Endothelial cell of umbilical vein (primary cell): Measurements from ENCODE around the gene SEC14L6. TPM values are rescaled to one million over a fixed set of nuclear protein-coding genes. Genes with fewer than 3 reads are reported as not detected.

ENCODE experiments used
- BruUV-seq: library from RNA; stranded (reverse); fragments of 400-500 nt; replicated peaks from 2 replicates; lab custom pipeline; 2021; lab: Mats Ljungman, UMichigan
- CTCF ChIA-PET: fragments of 300-600, 350-600 bp; sonication (Branson Sonifier 250); formaldehyde crosslinking; loops from one replicate; lab custom pipeline; 2021; ENCODE audit warnings: antibody characterized with exemption, inconsistent platforms; lab: Charles Lee
- POLR2A ChIA-PET: fragments of 300-600, 350-600 bp; sonication (Branson Sonifier 250); formaldehyde crosslinking; loops from one replicate; lab custom pipeline; 2021; ENCODE audit warnings: antibody characterized with exemption, inconsistent platforms; lab: Charles Lee
- DNase-seq: peaks from one replicate; pipeline ENCODE4 v3.0.0-alpha.2; 2011; ENCODE audit warnings: low read depth, low spot score
- FAIRE-seq: peaks from 2 replicates; lab custom pipeline; 2011; peaks lifted over from hg19 to GRCh38; lab: Jason Lieb, UNC
- H2AFZ ChIP-seq: 2 replicates; pipeline ENCODE4 v1.6.0; 2012; ENCODE audit warnings: low read depth, low read length, control low read depth, inconsistent platforms
- H3K27ac ChIP-seq: 2 replicates; pipeline ENCODE4 v1.5.1; 2011; ENCODE audit warnings: low read depth, mild to moderate bottlenecking, control low read depth, low read length, moderate library complexity; ENCODE audit not compliant: insufficient read depth
- H3K27me3 ChIP-seq, 2 experiments: 2 replicates each; pipeline versions ENCODE4 v1.6.0 to v1.6.1; 2011; ENCODE audit warnings: low read length in 2 of 2, mixed read lengths in 1 of 2; ENCODE audit not compliant: control insufficient read depth in 2 of 2, insufficient read depth in 2 of 2
- H3K36me3 ChIP-seq, 2 experiments: 2 replicates in 1 of 2; 3 replicates in 1 of 2; pipeline ENCODE4 v1.5.1; 2011; ENCODE audit warnings: low read length in 2 of 2, mild to moderate bottlenecking in 1 of 2, moderate library complexity in 1 of 2; ENCODE audit not compliant: control insufficient read depth in 2 of 2, insufficient read depth in 2 of 2; ENCODE audit errors: extremely low read depth in 1 of 2
- H3K4me1 ChIP-seq: 3 replicates; pipeline ENCODE4 v1.5.1; 2011; ENCODE audit warnings: mild to moderate bottlenecking, low read length; ENCODE audit not compliant: control insufficient read depth, insufficient read depth; ENCODE audit errors: extremely low read depth
- H3K4me2 ChIP-seq: 2 replicates; pipeline ENCODE4 v1.6.1; 2011; ENCODE audit warnings: low read length, control low read depth, mixed read lengths; ENCODE audit not compliant: insufficient read depth
- H3K4me3 ChIP-seq, 3 experiments: fragments of 200-600 bp in 1 of 3; sonication (generic), shearing (Covaris generic) in 1 of 3; replicated peaks in 1 of 3; 2 replicates each; pipeline ENCODE4 v1.5.1; 2011 to 2016; ENCODE audit warnings: control low read depth in 3 of 3, low read length in 3 of 3, mild to moderate bottlenecking in 2 of 3, inconsistent platforms in 1 of 3, low read depth in 1 of 3, moderate library complexity in 1 of 3; ENCODE audit not compliant: insufficient read depth in 1 of 3
- H3K79me2 ChIP-seq: 2 replicates; pipeline ENCODE4 v1.6.0; 2012; ENCODE audit warnings: low read length, inconsistent platforms; ENCODE audit not compliant: control insufficient read depth, insufficient read depth
- H3K9ac ChIP-seq: replicated peaks from 2 replicates; pipeline ENCODE3; 2011; ENCODE audit warnings: low read length, control low read depth; ENCODE audit not compliant: insufficient read depth; ENCODE audit errors: extremely low read depth
- H3K9me1 ChIP-seq: replicated peaks from 3 replicates; pipeline ENCODE4 v1.6.0; 2011; ENCODE audit warnings: mild to moderate bottlenecking, low read length; ENCODE audit not compliant: control insufficient read depth, insufficient read depth; ENCODE audit errors: extremely low read depth
- H3K9me3 ChIP-seq: replicated peaks from 2 replicates; pipeline ENCODE4 v1.5.1; 2012; ENCODE audit warnings: low read length, inconsistent platforms; ENCODE audit not compliant: control insufficient read depth, insufficient read depth
- H4K20me1 ChIP-seq: replicated peaks from 2 replicates; pipeline ENCODE3; 2011; ENCODE audit warnings: mild to moderate bottlenecking, low read length; ENCODE audit not compliant: control insufficient read depth, insufficient read depth; ENCODE audit errors: extremely low read depth
- EZH2 ChIP-seq: IDR thresholded peaks from 2 replicates; pipeline ENCODE4 v1.6.1; 2012; ENCODE audit warnings: borderline replicate concordance, low read depth, mild to moderate bottlenecking, moderate library complexity, low read length, inconsistent platforms; ENCODE audit not compliant: severe bottlenecking
- FOS ChIP-seq: IDR thresholded peaks from 2 replicates; pipeline ENCODE4 v1.6.1; 2011; ENCODE audit warnings: mild to moderate bottlenecking, low read length, moderate library complexity, borderline replicate concordance; ENCODE audit not compliant: insufficient read depth
- GATA2 ChIP-seq: IDR thresholded peaks from 2 replicates; pipeline ENCODE4 v1.7.0; 2011; ENCODE audit warnings: low read depth, mild to moderate bottlenecking, moderate library complexity, mixed read lengths, low read length; ENCODE audit not compliant: insufficient read length, insufficient read depth
- JUN ChIP-seq: IDR thresholded peaks from 2 replicates; pipeline ENCODE4 v1.6.1; 2011; ENCODE audit warnings: borderline replicate concordance, low read depth; ENCODE audit not compliant: insufficient read length, insufficient read depth
- MAX ChIP-seq: IDR thresholded peaks from 2 replicates; pipeline ENCODE4 v1.6.1; 2011; ENCODE audit not compliant: insufficient read depth, insufficient read length
- MYC ChIP-seq: IDR thresholded peaks from one replicate; pipeline ENCODE4 v1.6.1; 2011; ENCODE audit warnings: mild to moderate bottlenecking, low read depth, low read length
- POLR2A ChIP-seq: IDR thresholded peaks from 2 replicates; pipeline ENCODE4 v1.6.1; 2012; ENCODE audit warnings: low read depth, mild to moderate bottlenecking, control low read depth, low read length
- POLR2AphosphoS5 ChIP-seq: IDR thresholded peaks from 2 replicates; pipeline ENCODE4 v1.6.1; 2012; ENCODE audit warnings: low read depth, mild to moderate bottlenecking, control low read depth, low read length, moderate library complexity; ENCODE audit not compliant: insufficient read depth
- dilution Hi-C: fragments of 300-500 bp; cut with MboI; formaldehyde crosslinking; loops from one replicate; pipeline ENCODE4 v1.15.0; 2019; ENCODE audit warnings: low sequenced_read_pairs; ENCODE audit not compliant: extremely low pct_ligation_motif_present
- intact Hi-C: fragments of 100-400 bp; cut with micrococcal nuclease; formaldehyde crosslinking; loops from one replicate; pipeline ENCODE4 v1.10.0; 2022
- polyA plus RNA-seq, 4 experiments: library from polyadenylated mRNA; depleted of rRNA in 3 of 4; stranded (reverse) in 3 of 4; unstranded in 1 of 4; fragments of >200 nt; gene quantifications; 2 replicates each; pipeline versions ENCODE4 v1.2.1 to v1.2.3, GENCODE V29; 2011 to 2012; ENCODE audit warnings: missing spikeins in 1 of 4
- total RNA-seq: library from RNA; stranded (reverse); gene quantifications from 2 replicates; pipeline ENCODE4 v1.2.3, GENCODE V29; 2021
- TF ChIP-seq, protein P1 (sequence below), 2 donors: IDR thresholded peaks; 1 replicate in 1 of 2; 2 replicates in 1 of 2; pipeline ENCODE4 v1.5.1; 2011; ENCODE audit warnings: low read length in 2 of 2, mild to moderate bottlenecking in 2 of 2, moderate library complexity in 2 of 2, control low read depth in 1 of 2, inconsistent platforms in 1 of 2, low read depth in 1 of 2; ENCODE audit not compliant: insufficient read depth in 1 of 2; ENCODE audit errors: extremely low read depth in 1 of 2

The SEC14L6 gene
- total and polyA plus RNA-seq, 2 donors (not counting 3 experiments of a cell fraction or from before 2014, with no cell fraction given): 0.04 to 0.15 TPM

DNA sequence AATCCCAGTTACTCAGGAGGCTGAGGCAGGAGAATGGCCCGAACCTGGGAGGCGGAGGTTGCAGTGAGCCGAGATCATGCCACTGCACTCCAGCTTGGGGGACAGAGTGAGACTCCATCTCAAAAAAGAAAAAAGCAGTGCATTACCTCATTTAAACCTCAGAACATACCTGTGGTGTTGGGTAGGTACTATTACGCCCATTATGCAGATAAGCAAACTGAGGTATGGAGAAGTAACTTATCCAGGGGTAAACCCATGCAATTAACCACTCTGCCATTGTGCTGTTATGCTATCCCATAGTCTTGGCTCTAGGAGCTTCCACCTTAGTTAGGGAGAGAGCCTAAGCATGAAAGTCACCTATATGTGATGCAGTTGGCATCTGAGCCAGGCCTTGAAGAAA is 72.4 kb downstream of the SEC14L6 start:
- dilution Hi-C loops (no loop called here), intact Hi-C loops (no loop called here)
- FAIRE-seq: no peak
- Histone ChIP-seq H3K9me1 (no peaks in the 10 kb centered on the region), H3K27ac (no peak overlapping the region), H3K4me3 (no peak overlapping the region), H3K27me3 (peaks cover 11% of the 10 kb centered on the region in 2 experiments), H3K36me3 (no peaks in the 10 kb centered on the region), H4K20me1 (no peaks in the 10 kb centered on the region), H3K4me1 (no peaks in the 10 kb centered on the region), H2AFZ (no peak overlapping the region), H3K79me2 (no peaks in the 10 kb centered on the region), H3K9ac (no peak overlapping the region), H3K9me3 (no peaks in the 10 kb centered on the region), H3K4me2 (no peak overlapping the region)
- DNase-seq: no peak
- ChIA-PET POLR2A (no interaction called here), CTCF (interaction anchor here (1.6 kb wide), 1 partner anchor 10 kb away, joined by 5 read pairs; no protein-coding TSS in a partner anchor)
- TF ChIP-seq EZH2 (no peak), GATA2 (no peak), MAX (no peak), FOS (no peak), POLR2A (no peak), MYC (no peak), POLR2AphosphoS5 (no peak), JUN (no peak)
- TF ChIP-seq, protein P1, sequence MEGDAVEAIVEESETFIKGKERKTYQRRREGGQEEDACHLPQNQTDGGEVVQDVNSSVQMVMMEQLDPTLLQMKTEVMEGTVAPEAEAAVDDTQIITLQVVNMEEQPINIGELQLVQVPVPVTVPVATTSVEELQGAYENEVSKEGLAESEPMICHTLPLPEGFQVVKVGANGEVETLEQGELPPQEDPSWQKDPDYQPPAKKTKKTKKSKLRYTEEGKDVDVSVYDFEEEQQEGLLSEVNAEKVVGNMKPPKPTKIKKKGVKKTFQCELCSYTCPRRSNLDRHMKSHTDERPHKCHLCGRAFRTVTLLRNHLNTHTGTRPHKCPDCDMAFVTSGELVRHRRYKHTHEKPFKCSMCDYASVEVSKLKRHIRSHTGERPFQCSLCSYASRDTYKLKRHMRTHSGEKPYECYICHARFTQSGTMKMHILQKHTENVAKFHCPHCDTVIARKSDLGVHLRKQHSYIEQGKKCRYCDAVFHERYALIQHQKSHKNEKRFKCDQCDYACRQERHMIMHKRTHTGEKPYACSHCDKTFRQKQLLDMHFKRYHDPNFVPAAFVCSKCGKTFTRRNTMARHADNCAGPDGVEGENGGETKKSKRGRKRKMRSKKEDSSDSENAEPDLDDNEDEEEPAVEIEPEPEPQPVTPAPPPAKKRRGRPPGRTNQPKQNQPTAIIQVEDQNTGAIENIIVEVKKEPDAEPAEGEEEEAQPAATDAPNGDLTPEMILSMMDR (IDR thresholded peaks at IDR 0.05; ENCODE audit: extremely low read depth in 1 of 2, insufficient read depth in 1 of 2, low read depth in 1 of 2, low read length in 2 of 2): no peak
- no TSS peak for BruUV-seq
